Measurements from ENCODE around the gene CEACAM3. TPM values are rescaled to one million over a fixed set of nuclear protein-coding genes. Genes with fewer than 3 reads are reported as not detected.

CEACAM3 gene
- total and polyA plus RNA-seq, 8 donors, result 0.13 to 0.31 TPM; not detected in 6

- H3K27me3 ChIP-seq, result peaks cover 0 to 58% (median 14%) of the 10 kb centered on the region in 3 donors
- no peak for DNase-seq
- H3K4me3 ChIP-seq, result no peak overlapping the region
- peaks cover 0 to 1% (median 0%) of the 10 kb centered on the region in 4 donors for H3K4me1 ChIP-seq
- TF ChIP-seq POLR2AphosphoS5 (IDR thresholded peaks at IDR 0.05) (no peak), POLR2A (IDR thresholded peaks at IDR 0.05) (no peak), CTCF (IDR thresholded peaks at IDR 0.05) (no peak), EP300 (IDR thresholded peaks at IDR 0.05) (no peak)
- intact Hi-C loops (cut with DNase I; ENCODE audit: low total_unique reads), result no loop called here
- no peak overlapping the region for H3K27ac ChIP-seq
- H3K36me3 ChIP-seq, result no peaks in the 10 kb centered on the region
- H3K9me3 ChIP-seq, result no peaks in the 10 kb centered on the region
- 51 to 58% (median 55%) methylated on average over 10 to 13 of the region's 13 CpGs for WGBS, 5 donors
Measured at GRCh38 chr19:41837981-41838708, 41.8 kb downstream of the CEACAM3 start.

- Histone ChIP-seq H3K4me1 (peaks cover 0 to 5% (median 0%) of the 10 kb centered on the region in 4 donors), H3K4me3 (no peak overlapping the region), H3K9me3 (no peaks in the 10 kb centered on the region), H3K27ac (no peak overlapping the region), H3K36me3 (no peaks in the 10 kb centered on the region), H3K27me3 (peaks cover 0 to 58% (median 14%) of the 10 kb centered on the region in 3 donors)
- 38 to 68% (median 52%) methylated on average over 1 to 2 of the region's 2 CpGs for WGBS, 5 donors
- TF ChIP-seq CTCF (IDR thresholded peaks at IDR 0.05) (no peak), EP300 (IDR thresholded peaks at IDR 0.05) (no peak), POLR2A (IDR thresholded peaks at IDR 0.05) (no peak), POLR2AphosphoS5 (IDR thresholded peaks at IDR 0.05) (no peak)
- DNase-seq, result no peak
- intact Hi-C loops (cut with DNase I; ENCODE audit: low total_unique reads), result no loop called here
Measured at GRCh38 chr19:41839211-41839610, 42.8 kb downstream of the CEACAM3 start.

- DNase-seq, result no peak
- WGBS, 5 donors, result 20 to 45% (median 35%) methylated on average over 7 of the region's 7 CpGs
- H3K4me3 ChIP-seq, result no peak overlapping the region
- H3K4me1 ChIP-seq, result peaks cover 0 to 5% (median 0%) of the 10 kb centered on the region in 4 donors
- no peak for TF ChIP-seq CTCF (IDR thresholded peaks at IDR 0.05)
- TF ChIP-seq POLR2A (IDR thresholded peaks at IDR 0.05), result no peak
- no peak for TF ChIP-seq EP300 (IDR thresholded peaks at IDR 0.05)
- TF ChIP-seq POLR2AphosphoS5 (IDR thresholded peaks at IDR 0.05), result no peak
- no peaks in the 10 kb centered on the region for H3K36me3 ChIP-seq
- no peaks in the 10 kb centered on the region for H3K9me3 ChIP-seq
- H3K27me3 ChIP-seq, result peaks cover 0 to 43% (median under 1%) of the 10 kb centered on the region in 3 donors
- intact Hi-C loops (cut with DNase I; ENCODE audit: low total_unique reads), result no loop called here
- H3K27ac ChIP-seq, result no peak overlapping the region
Measured at GRCh38 chr19:41843371-41843770, 47.0 kb downstream of the CEACAM3 start.

- Histone ChIP-seq H3K9me3 (no peaks in the 10 kb centered on the region), H3K27me3 (peaks cover 0 to 35% (median 0%) of the 10 kb centered on the region in 3 donors), H3K36me3 (no peaks in the 10 kb centered on the region), H3K4me3 (no peak within 1 kb of the TSS), H3K27ac (no peak within 1 kb of the TSS), H3K4me1 (peaks cover 0 to 5% (median 0%) of the 10 kb centered on the region in 4 donors)
- no peak for TF ChIP-seq POLR2A (IDR thresholded peaks at IDR 0.05)
- TF ChIP-seq POLR2AphosphoS5 (IDR thresholded peaks at IDR 0.05), result no peak
- TF ChIP-seq CTCF (IDR thresholded peaks at IDR 0.05), result no peak
- TF ChIP-seq EP300 (IDR thresholded peaks at IDR 0.05), result no peak
- 77 to 86% (median 81%) methylated on average over 27 to 30 of the region's 30 CpGs for WGBS, 5 donors
- no peak for DNase-seq
- intact Hi-C loops (cut with DNase I; ENCODE audit: low total_unique reads), result no loop called here
Measured at GRCh38 chr19:41844601-41845000, 48.2 kb downstream of the CEACAM3 start, which contains the start of gene LYPD4. TSS of gene LYPD4 (minus strand) at chr19:41844683. CDS start at chr19:41839285, 5,398 bp downstream.

Data from stomach (tissue), 9 donors.